Upper lobe of left lung (tissue), 4 donors: ENCODE data around the gene FGG.

Experiments used
- CTCF ChIP-seq, 6 experiments: fragments of 450-650 bp in 4 of 6; fragments of 200-600 bp in 2 of 6; sonication (generic) in 2 of 6; IDR thresholded peaks; one replicate each; pipeline ENCODE4 v1.5.1; 2016 to 2019; ENCODE audit warnings: antibody characterized with exemption in 6 of 6
- EP300 ChIP-seq, 4 donors: sonication (generic); formaldehyde crosslinking; IDR thresholded peaks; one replicate each; pipeline ENCODE4 v1.5.1; 2017; ENCODE audit warnings: antibody characterized with exemption in 4 of 4, control low read depth in 2 of 4
- POLR2A ChIP-seq, 4 donors: fragments of 450-650 bp; IDR thresholded peaks; one replicate each; pipeline ENCODE4 v1.5.1; 2016 to 2017; ENCODE audit warnings: antibody characterized with exemption in 4 of 4, mild to moderate bottlenecking in 2 of 4
- POLR2AphosphoS5 ChIP-seq, 2 donors: sonication (generic); formaldehyde crosslinking; IDR thresholded peaks; one replicate each; pipeline ENCODE4 v1.5.1; 2017; ENCODE audit warnings: antibody characterized with exemption in 2 of 2

DNA sequence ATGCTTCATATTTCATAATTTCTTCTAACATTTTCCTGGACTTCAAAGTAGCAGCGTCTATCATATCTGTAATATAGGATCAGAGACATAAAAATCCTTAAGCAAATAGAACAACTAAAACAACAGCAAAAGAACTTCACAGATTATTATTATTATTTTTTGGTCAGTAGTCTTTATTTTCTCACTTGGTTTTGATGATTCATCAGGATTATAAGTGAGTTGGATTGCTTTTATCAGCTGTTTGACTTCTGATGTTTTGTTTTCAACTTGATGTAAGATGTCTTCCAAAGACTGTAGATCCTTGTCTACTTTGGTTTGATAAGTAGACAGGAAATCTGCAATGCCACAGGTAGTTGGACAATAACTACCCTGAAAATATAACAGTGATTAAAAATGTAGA, 623 bp downstream of the FGG start:
- no peak for TF ChIP-seq CTCF (IDR thresholded peaks at IDR 0.05)
- no peak for TF ChIP-seq POLR2A (IDR thresholded peaks at IDR 0.05)
- no peak for TF ChIP-seq EP300 (IDR thresholded peaks at IDR 0.05)
- no peak for TF ChIP-seq POLR2AphosphoS5 (IDR thresholded peaks at IDR 0.05)
